Astrocyte (in vitro differentiated cells and primary cell): ENCODE results near the gene BRICD5.

Experiments
- CTCF ChIP-seq: IDR thresholded peaks from 2 replicates; pipeline ENCODE4 v1.5.1; 2011; ENCODE audit warnings: low read depth, mild to moderate bottlenecking, inconsistent platforms, low read length, moderate library complexity; ENCODE audit not compliant: insufficient read depth
- EZH2 ChIP-seq: IDR thresholded peaks from 2 replicates; pipeline ENCODE4 v1.6.1; 2012; ENCODE audit warnings: mild to moderate bottlenecking, low read length, inconsistent platforms; ENCODE audit not compliant: insufficient read depth

DNA sequence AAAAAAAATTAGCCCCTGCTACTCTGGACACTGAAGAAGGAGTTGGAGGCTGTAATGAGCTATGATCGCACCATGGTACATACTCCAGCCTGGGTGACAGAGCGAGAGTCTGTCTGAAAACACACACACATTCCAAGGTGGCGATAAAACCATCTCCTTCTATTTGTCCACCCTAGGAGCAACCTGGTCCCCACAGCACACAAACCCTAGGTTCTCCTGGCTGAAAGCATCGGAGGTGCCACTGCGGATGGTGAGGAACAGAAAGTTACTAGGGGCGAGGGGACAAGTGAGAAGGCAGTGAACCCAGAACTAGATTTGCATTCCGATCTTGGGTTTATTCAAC, 42.1 kb upstream of the BRICD5 start:
- TF ChIP-seq CTCF (no peak), EZH2 (no peak)
